Measurements from ENCODE around the gene PPP2R5C.

DNA sequence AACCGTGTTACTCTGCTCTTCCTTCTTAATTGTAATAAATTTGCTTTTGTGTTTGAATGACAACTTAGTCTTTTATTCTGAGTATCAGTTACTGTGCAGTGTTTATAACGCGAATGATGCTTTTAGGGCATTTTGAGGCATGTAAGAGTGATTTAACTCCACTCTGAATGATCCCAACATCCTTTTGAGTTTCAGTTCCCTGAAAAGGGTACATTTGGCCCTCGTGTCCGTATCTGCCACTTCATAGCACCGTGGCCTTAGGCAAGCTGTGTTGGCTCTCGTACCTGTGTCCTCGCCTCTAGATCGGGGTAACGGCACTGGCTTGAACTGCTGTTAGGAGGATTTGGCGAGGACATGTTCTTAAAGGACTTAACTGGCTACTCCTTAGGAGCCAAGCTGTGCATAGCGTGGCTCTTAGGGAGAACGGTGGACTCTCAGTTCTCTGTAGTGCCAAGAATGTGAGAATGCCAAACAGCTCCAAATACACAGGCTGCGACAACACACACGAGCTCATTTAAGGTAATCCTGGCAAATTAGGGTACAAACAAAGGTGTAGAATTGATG is 92.0 kb downstream of the PPP2R5C start:
- TF ChIP-seq, protein P1, sequence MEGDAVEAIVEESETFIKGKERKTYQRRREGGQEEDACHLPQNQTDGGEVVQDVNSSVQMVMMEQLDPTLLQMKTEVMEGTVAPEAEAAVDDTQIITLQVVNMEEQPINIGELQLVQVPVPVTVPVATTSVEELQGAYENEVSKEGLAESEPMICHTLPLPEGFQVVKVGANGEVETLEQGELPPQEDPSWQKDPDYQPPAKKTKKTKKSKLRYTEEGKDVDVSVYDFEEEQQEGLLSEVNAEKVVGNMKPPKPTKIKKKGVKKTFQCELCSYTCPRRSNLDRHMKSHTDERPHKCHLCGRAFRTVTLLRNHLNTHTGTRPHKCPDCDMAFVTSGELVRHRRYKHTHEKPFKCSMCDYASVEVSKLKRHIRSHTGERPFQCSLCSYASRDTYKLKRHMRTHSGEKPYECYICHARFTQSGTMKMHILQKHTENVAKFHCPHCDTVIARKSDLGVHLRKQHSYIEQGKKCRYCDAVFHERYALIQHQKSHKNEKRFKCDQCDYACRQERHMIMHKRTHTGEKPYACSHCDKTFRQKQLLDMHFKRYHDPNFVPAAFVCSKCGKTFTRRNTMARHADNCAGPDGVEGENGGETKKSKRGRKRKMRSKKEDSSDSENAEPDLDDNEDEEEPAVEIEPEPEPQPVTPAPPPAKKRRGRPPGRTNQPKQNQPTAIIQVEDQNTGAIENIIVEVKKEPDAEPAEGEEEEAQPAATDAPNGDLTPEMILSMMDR (IDR thresholded peaks at IDR 0.05), result no peak
- TF ChIP-seq POLR2A (IDR thresholded peaks at IDR 0.05), result no peak

Measured in testis (tissue), 2 donors.